Measurements from ENCODE around the gene MISP3. TPM values are rescaled to one million over a fixed set of nuclear protein-coding genes. Genes with fewer than 3 reads are reported as not detected.

Gene MISP3
- total RNA-seq, 1 experiment from 2014 or later, result 0.54 TPM

DNA sequence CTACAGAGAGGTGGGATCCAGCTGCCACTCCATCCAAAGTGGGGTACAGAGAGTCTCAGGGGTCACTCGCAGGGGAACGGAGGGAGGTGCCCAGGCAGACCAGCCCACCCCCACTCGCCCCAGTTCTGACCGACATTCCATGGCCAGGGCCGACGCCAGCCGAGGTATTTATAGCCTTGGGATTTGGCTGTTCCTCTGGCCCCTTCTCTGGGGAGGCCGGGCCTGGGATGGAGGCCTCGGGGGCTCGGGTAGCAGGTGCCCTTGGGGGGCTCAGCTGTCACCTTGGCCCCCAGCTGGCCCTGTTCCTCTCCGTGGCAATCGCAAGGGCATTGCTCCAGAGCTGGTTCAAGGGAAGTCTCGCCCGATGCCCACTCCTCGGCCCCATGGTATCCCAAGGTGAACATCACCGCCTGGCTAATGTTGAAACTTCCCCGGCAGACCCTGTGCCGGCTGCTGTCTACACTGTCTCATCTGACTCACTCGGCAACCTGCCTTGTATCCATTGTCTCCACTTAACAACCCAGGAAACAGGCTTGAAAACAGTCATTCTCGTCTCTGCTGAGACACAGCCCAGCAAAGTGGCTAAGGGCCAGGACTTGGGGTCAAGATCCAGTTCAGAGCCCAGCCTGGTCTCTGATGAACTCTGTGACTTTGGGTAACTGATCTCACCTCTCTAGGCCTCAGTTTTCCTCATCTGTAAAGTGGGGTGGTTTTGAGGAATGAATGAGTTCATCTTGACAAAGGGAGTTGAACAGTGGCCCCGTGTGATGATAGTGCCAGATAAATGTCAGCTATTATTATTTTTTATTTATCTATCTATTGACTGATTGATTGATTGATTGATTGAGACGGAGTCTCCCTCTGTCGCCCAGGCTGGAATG, 35.2 kb downstream of the MISP3 start:
- intact Hi-C loops (cut with micrococcal nuclease), result no loop called here
- ChIA-PET CTCF (interaction anchor here (0.6 kb wide), 1 partner anchor 327 kb away, joined by 5 read pairs; no protein-coding TSS in a partner anchor), POLR2A (no interaction called here)
- no peak overlapping the region for H3K4me3 Mint-ChIP-seq (ENCODE audit: unreplicated experiment)
- no peak for DNase-seq (ENCODE audit: unreplicated experiment)
- no peaks in the 10 kb centered on the region for H3K9me3 Mint-ChIP-seq (ENCODE audit: unreplicated experiment)
- H3K27ac Mint-ChIP-seq (ENCODE audit: low read depth, unreplicated experiment), result no peak overlapping the region
- H3K27me3 Mint-ChIP-seq (ENCODE audit: insufficient read depth, unreplicated experiment), result no peaks in the 10 kb centered on the region
- no TSS peak for BruUV-seq (replicated peaks)
- H3K36me3 Mint-ChIP-seq (ENCODE audit: insufficient read depth, unreplicated experiment), result peaks cover 44% of the 10 kb centered on the region
- no peak for TF ChIP-seq CTCF (IDR thresholded peaks at IDR 0.05; ENCODE audit: unreplicated experiment)
- no peaks in the 10 kb centered on the region for H3K4me1 Mint-ChIP-seq (ENCODE audit: insufficient read depth, unreplicated experiment)

- Mint-ChIP-seq H3K4me1 (ENCODE audit: insufficient read depth, unreplicated experiment) (no peaks in the 10 kb centered on the region), H3K4me3 (ENCODE audit: unreplicated experiment) (no peak overlapping the region), H3K27me3 (ENCODE audit: insufficient read depth, unreplicated experiment) (no peaks in the 10 kb centered on the region), H3K36me3 (ENCODE audit: insufficient read depth, unreplicated experiment) (peaks cover 24% of the 10 kb centered on the region), H3K27ac (ENCODE audit: low read depth, unreplicated experiment) (no peak overlapping the region), H3K9me3 (ENCODE audit: unreplicated experiment) (no peaks in the 10 kb centered on the region)
- BruUV-seq (replicated peaks), result no TSS peak
- intact Hi-C loops (cut with micrococcal nuclease), result no loop called here
- ChIA-PET CTCF (interaction anchor here (0.8 kb wide), 1 partner anchor 10 kb away, joined by 3 read pairs; no protein-coding TSS in a partner anchor), POLR2A (no interaction called here)
- DNase-seq (ENCODE audit: unreplicated experiment), result no peak
- TF ChIP-seq CTCF (IDR thresholded peaks at IDR 0.05; ENCODE audit: unreplicated experiment), result no peak
These were observed 38.1 kb downstream of the MISP3 start for GRCh38 chr19:14110650-14111049.

GRCh38 chr19:14111486-14111885, 38.9 kb downstream of the MISP3 start:
- no peak for DNase-seq (ENCODE audit: unreplicated experiment)
- TF ChIP-seq CTCF (IDR thresholded peaks at IDR 0.05; ENCODE audit: unreplicated experiment), result no peak
- Mint-ChIP-seq H3K36me3 (ENCODE audit: insufficient read depth, unreplicated experiment) (peaks cover 18% of the 10 kb centered on the region), H3K9me3 (ENCODE audit: unreplicated experiment) (no peaks in the 10 kb centered on the region), H3K4me1 (ENCODE audit: insufficient read depth, unreplicated experiment) (peaks cover 5% of the 10 kb centered on the region), H3K27me3 (ENCODE audit: insufficient read depth, unreplicated experiment) (no peaks in the 10 kb centered on the region), H3K27ac (ENCODE audit: low read depth, unreplicated experiment) (no peak overlapping the region), H3K4me3 (ENCODE audit: unreplicated experiment) (no peak overlapping the region)
- ChIA-PET CTCF (interaction anchor here (0.6 kb wide), 1 partner anchor 276 kb away, joined by 4 read pairs; no protein-coding TSS in a partner anchor), POLR2A (no interaction called here)
- no TSS peak for BruUV-seq (replicated peaks)
- intact Hi-C loops (cut with micrococcal nuclease), result no loop called here

DNA sequence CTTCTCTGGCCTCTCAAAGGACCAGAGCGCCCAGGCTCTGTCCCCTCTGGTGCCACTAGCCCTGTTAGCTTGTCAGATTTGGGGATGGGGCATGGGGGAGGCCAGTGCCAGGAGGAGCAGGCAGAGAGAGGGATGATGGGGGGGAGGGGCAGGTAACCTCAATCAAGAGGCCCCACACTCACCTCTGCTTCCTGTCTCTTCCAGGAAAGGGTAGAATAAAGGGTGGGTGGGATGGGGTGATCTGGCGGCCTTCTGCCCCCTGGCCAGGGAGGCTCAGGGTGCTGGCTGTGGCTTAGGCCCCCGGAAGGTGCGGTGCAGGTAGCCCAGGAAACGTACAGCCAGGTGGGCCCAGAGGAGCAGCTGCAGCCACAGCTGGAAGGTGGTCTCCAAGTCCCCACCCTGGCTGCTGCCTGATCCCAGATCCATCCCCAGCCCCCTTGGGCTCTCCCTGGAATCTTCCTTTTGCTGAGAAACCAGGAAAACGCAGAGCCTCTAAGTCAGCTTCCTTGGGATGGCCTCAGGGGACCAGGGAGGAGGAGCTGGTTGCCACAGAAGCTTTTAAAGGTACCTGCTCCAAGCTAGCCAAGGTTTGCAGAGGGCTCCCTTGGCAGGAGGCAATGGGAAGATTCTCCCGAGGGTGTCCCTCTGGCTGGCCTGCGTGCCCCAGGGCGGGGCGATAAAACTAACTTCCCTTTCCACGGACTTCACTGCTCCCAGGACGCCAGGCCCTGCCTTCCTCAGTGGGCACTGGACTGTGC, 39.6 kb downstream of the MISP3 start:
- DNase-seq (ENCODE audit: unreplicated experiment), result no peak
- TF ChIP-seq CTCF (IDR thresholded peaks at IDR 0.05; ENCODE audit: unreplicated experiment), result no peak
- no peak overlapping the region for H3K4me3 Mint-ChIP-seq (ENCODE audit: unreplicated experiment)
- no TSS peak for BruUV-seq (replicated peaks)
- H3K9me3 Mint-ChIP-seq (ENCODE audit: unreplicated experiment), result no peaks in the 10 kb centered on the region
- H3K4me1 Mint-ChIP-seq (ENCODE audit: insufficient read depth, unreplicated experiment), result peaks cover 7% of the 10 kb centered on the region
- H3K36me3 Mint-ChIP-seq (ENCODE audit: insufficient read depth, unreplicated experiment), result peaks cover 15% of the 10 kb centered on the region
- ChIA-PET POLR2A (no interaction called here), CTCF (interaction anchor here (0.6 to 1.0 kb wide), 3 partner anchors 33 to 276 kb away, joined by 3 to 4 read pairs (median 4); partner anchors contain the start of gene IL27RA)
- no peak overlapping the region for H3K27ac Mint-ChIP-seq (ENCODE audit: low read depth, unreplicated experiment)
- intact Hi-C loops (cut with micrococcal nuclease), result no loop called here
- H3K27me3 Mint-ChIP-seq (ENCODE audit: insufficient read depth, unreplicated experiment), result no peaks in the 10 kb centered on the region

Data from MCF 10A (cell line).